ENCODE measurements around the gene ZPBP. TPM values are rescaled to one million over a fixed set of nuclear protein-coding genes. Genes with fewer than 3 reads are reported as not detected.

Gene ZPBP
- polyA plus RNA-seq, 1 donor from 2014 or later, result not detected

DNA sequence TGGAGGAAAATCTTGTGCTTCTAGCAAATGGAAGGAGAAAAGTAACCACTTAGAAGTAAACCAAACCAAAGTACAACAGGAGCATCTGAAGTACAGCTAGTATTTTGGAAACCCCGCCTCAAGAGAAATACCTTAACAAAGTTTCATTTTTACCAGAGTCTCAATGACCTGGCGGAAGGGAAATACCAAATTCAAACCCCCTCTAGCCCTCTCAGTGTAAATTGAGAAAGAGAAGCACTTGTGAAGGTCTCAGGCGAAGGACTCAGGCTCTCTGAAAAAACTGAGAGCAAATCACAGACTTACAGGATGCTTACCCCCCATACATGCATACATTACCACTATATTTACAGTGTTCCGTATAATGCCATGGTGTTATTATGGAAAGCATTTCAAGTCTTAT is 70.1 kb downstream of the ZPBP start:
- Histone ChIP-seq H3K27me3 (ENCODE audit: insufficient read depth, low read depth, low read length) (no peaks in the 10 kb centered on the region), H4K20me1 (ENCODE audit: insufficient read depth) (no peaks in the 10 kb centered on the region), H3K9me3 (ENCODE audit: low read length) (no peaks in the 10 kb centered on the region), H3F3A (ENCODE audit: insufficient read depth, low read length, poor library complexity, severe bottlenecking) (no peaks in the 10 kb centered on the region), H2AFZ (ENCODE audit: low read depth, low read length) (no peak overlapping the region), H3K9ac (ENCODE audit: low read length) (no peak overlapping the region), H3K27ac (ENCODE audit: low read length) (no peak overlapping the region), H3K79me2 (replicated peaks; ENCODE audit: insufficient read depth, low read length) (no peaks in the 10 kb centered on the region), H3K4me3 (ENCODE audit: low read length) (no peak overlapping the region), H3K4me2 (ENCODE audit: low read length) (no peak overlapping the region), H3K36me3 (ENCODE audit: insufficient read depth, low read length) (no peaks in the 10 kb centered on the region), H3K9me2 (ENCODE audit: insufficient read depth, low read length) (no peaks in the 10 kb centered on the region)
- TF ChIP-seq, protein P1, sequence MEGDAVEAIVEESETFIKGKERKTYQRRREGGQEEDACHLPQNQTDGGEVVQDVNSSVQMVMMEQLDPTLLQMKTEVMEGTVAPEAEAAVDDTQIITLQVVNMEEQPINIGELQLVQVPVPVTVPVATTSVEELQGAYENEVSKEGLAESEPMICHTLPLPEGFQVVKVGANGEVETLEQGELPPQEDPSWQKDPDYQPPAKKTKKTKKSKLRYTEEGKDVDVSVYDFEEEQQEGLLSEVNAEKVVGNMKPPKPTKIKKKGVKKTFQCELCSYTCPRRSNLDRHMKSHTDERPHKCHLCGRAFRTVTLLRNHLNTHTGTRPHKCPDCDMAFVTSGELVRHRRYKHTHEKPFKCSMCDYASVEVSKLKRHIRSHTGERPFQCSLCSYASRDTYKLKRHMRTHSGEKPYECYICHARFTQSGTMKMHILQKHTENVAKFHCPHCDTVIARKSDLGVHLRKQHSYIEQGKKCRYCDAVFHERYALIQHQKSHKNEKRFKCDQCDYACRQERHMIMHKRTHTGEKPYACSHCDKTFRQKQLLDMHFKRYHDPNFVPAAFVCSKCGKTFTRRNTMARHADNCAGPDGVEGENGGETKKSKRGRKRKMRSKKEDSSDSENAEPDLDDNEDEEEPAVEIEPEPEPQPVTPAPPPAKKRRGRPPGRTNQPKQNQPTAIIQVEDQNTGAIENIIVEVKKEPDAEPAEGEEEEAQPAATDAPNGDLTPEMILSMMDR (IDR thresholded peaks at IDR 0.05; ENCODE audit: poor library complexity, severe bottlenecking), result no peak
- TF ChIP-seq POLR2AphosphoS5 (IDR thresholded peaks at IDR 0.05), result no peak
- TF ChIP-seq MXI1 (conservative IDR thresholded peaks at IDR 0.05; ENCODE audit: poor library complexity, severe bottlenecking), result no peak
- TF ChIP-seq, protein P2, sequence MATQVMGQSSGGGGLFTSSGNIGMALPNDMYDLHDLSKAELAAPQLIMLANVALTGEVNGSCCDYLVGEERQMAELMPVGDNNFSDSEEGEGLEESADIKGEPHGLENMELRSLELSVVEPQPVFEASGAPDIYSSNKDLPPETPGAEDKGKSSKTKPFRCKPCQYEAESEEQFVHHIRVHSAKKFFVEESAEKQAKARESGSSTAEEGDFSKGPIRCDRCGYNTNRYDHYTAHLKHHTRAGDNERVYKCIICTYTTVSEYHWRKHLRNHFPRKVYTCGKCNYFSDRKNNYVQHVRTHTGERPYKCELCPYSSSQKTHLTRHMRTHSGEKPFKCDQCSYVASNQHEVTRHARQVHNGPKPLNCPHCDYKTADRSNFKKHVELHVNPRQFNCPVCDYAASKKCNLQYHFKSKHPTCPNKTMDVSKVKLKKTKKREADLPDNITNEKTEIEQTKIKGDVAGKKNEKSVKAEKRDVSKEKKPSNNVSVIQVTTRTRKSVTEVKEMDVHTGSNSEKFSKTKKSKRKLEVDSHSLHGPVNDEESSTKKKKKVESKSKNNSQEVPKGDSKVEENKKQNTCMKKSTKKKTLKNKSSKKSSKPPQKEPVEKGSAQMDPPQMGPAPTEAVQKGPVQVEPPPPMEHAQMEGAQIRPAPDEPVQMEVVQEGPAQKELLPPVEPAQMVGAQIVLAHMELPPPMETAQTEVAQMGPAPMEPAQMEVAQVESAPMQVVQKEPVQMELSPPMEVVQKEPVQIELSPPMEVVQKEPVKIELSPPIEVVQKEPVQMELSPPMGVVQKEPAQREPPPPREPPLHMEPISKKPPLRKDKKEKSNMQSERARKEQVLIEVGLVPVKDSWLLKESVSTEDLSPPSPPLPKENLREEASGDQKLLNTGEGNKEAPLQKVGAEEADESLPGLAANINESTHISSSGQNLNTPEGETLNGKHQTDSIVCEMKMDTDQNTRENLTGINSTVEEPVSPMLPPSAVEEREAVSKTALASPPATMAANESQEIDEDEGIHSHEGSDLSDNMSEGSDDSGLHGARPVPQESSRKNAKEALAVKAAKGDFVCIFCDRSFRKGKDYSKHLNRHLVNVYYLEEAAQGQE (IDR thresholded peaks at IDR 0.05; ENCODE audit: borderline replicate concordance), result no peak
- TF ChIP-seq EZH2 (IDR thresholded peaks at IDR 0.05; ENCODE audit: borderline replicate concordance, insufficient read depth, low read length, poor library complexity, severe bottlenecking), result no peak
- no peak for TF ChIP-seq RAD21 (conservative IDR thresholded peaks at IDR 0.05)
- no peak for TF ChIP-seq TAF1 (IDR thresholded peaks at IDR 0.05; ENCODE audit: low read depth)
- TF ChIP-seq EP300 (conservative IDR thresholded peaks at IDR 0.05; ENCODE audit: poor library complexity, severe bottlenecking), result no peak
- TF ChIP-seq SMC3 (conservative IDR thresholded peaks at IDR 0.05; ENCODE audit: poor library complexity), result no peak

DNA sequence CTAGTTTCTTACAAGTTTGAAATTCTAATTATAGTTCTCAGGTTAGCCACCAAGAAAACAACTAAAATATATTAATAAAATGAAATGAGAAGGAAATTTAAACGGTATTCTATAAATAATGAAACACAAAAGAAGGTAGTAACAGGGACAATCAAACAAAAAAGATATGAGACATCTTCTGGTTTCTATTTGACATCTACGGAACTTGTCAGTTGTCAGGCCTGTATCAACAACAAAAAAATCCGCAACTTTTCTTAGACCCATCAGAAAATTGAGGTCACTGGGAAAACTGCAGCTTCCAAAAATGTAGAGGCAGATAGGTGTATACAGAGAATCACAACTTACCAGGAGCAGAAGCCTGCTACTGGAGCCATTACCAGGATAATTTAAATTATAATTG is 70.6 kb downstream of the ZPBP start:
- Histone ChIP-seq H3F3A (ENCODE audit: insufficient read depth, low read length, poor library complexity, severe bottlenecking) (no peaks in the 10 kb centered on the region), H3K9me2 (ENCODE audit: insufficient read depth, low read length) (no peaks in the 10 kb centered on the region), H3K79me2 (replicated peaks; ENCODE audit: insufficient read depth, low read length) (no peaks in the 10 kb centered on the region), H3K27me3 (ENCODE audit: insufficient read depth, low read depth, low read length) (no peaks in the 10 kb centered on the region), H2AFZ (ENCODE audit: low read depth, low read length) (no peak overlapping the region), H3K9ac (ENCODE audit: low read length) (no peak overlapping the region), H3K4me2 (ENCODE audit: low read length) (no peak overlapping the region), H4K20me1 (ENCODE audit: insufficient read depth) (no peaks in the 10 kb centered on the region), H3K27ac (ENCODE audit: low read length) (no peak overlapping the region), H3K36me3 (ENCODE audit: insufficient read depth, low read length) (no peaks in the 10 kb centered on the region), H3K4me3 (ENCODE audit: low read length) (no peak overlapping the region), H3K9me3 (ENCODE audit: low read length) (no peaks in the 10 kb centered on the region)
- TF ChIP-seq MXI1 (conservative IDR thresholded peaks at IDR 0.05; ENCODE audit: poor library complexity, severe bottlenecking) (no peak), EP300 (conservative IDR thresholded peaks at IDR 0.05; ENCODE audit: poor library complexity, severe bottlenecking) (no peak), EZH2 (IDR thresholded peaks at IDR 0.05; ENCODE audit: borderline replicate concordance, insufficient read depth, low read length, poor library complexity, severe bottlenecking) (no peak), POLR2AphosphoS5 (IDR thresholded peaks at IDR 0.05) (no peak), TAF1 (IDR thresholded peaks at IDR 0.05; ENCODE audit: low read depth) (no peak), SMC3 (conservative IDR thresholded peaks at IDR 0.05; ENCODE audit: poor library complexity) (no peak), RAD21 (conservative IDR thresholded peaks at IDR 0.05) (no peak)
- TF ChIP-seq, protein P2 (IDR thresholded peaks at IDR 0.05; ENCODE audit: borderline replicate concordance), result no peak
- TF ChIP-seq, protein P1 (IDR thresholded peaks at IDR 0.05; ENCODE audit: poor library complexity, severe bottlenecking), result no peak
